B cell (primary cell): ENCODE measurements around the gene ZNF827.

Experiments used
- CTCF ChIP-seq: fragments of 200-600 bp; IDR thresholded peaks from one replicate; pipeline ENCODE4 v1.8.0; 2022; ENCODE audit warnings: antibody characterized with exemption, mild to moderate bottlenecking
- EZH2 ChIP-seq: IDR thresholded peaks from 2 replicates; pipeline ENCODE4 v1.6.1; 2012; ENCODE audit warnings: borderline replicate concordance, low read depth, mild to moderate bottlenecking, moderate library complexity, low read length; ENCODE audit not compliant: insufficient read depth, poor library complexity, severe bottlenecking

GRCh38 chr4:145907390-145907789 is 31.2 kb downstream of the ZNF827 start:
- TF ChIP-seq CTCF (no peak), EZH2 (no peak)
